ENCODE results near the gene ZFPL1.
"Not testable (repeated sequence)": the region's sequence is repeated elsewhere in the genome, so short reads cannot be mapped to it uniquely, and the experiment has no call there.

ZFPL1 gene

GRCh38 chr11:65112546-65113360 lies 28.7 kb downstream of the ZFPL1 start:
- DNase-seq (ENCODE audit: extremely low read depth in 1 of 2, low read depth in 1 of 2): peak in 1 of 2 donors; percentile 66

- no peak for DNase-seq (ENCODE audit: extremely low read depth in 1 of 2, low read depth in 1 of 2)
Observed at GRCh38 chr11:65113361-65113756, 29.3 kb downstream of the ZFPL1 start.

DNA sequence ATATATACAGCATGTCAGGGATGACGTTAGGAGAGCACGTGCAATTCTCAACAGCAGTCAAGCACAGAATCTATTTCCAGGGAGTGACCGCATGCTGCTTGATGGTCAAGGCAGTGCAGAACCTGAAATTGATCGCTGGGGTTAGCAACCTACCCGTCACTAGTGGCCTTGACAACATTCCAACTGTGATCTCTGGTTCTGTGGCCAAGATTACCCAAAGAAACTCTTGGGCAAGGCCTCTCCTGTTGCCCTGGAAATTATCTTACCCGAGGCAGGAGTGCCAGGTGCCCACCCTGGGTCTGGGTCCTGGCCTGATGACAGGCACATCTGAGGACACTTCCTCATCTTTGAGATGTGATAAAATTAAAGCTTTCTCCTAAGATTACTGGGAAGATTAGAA lies 29.8 kb downstream of the ZFPL1 start:
- no peak for DNase-seq (ENCODE audit: extremely low read depth in 1 of 2, low read depth in 1 of 2)

DNA sequence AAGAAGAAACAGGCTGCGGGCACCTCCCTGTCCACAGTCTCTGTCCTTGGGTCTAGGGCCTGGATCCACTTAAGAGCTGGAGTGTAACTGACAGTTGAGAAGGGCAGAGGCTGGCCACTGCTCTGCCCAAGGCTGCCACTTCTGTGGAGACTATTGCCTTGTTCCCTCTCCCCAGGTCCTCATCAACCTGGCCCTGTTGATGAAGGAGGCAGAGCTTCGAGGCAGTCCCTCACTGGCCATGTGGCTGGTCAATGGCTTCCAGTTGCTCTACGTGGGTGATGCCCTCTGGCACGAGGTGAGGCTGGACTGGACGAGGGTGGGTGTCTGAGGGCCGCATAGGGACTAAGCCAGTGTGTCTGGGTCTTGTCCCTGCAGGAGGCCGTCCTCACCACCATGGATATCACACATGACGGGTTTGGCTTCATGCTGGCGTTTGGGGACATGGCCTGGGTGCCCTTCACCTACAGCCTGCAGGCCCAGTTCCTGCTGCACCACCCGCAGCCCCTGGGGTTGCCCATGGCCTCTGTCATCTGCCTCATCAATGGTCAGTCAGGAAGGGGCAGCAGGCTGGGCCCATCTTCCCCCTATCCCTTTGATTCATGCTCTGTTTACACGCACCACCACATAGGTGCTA lies 30.6 kb downstream of the ZFPL1 start:
- DNase-seq (ENCODE audit: extremely low read depth in 1 of 2, low read depth in 1 of 2): no peak

DNA sequence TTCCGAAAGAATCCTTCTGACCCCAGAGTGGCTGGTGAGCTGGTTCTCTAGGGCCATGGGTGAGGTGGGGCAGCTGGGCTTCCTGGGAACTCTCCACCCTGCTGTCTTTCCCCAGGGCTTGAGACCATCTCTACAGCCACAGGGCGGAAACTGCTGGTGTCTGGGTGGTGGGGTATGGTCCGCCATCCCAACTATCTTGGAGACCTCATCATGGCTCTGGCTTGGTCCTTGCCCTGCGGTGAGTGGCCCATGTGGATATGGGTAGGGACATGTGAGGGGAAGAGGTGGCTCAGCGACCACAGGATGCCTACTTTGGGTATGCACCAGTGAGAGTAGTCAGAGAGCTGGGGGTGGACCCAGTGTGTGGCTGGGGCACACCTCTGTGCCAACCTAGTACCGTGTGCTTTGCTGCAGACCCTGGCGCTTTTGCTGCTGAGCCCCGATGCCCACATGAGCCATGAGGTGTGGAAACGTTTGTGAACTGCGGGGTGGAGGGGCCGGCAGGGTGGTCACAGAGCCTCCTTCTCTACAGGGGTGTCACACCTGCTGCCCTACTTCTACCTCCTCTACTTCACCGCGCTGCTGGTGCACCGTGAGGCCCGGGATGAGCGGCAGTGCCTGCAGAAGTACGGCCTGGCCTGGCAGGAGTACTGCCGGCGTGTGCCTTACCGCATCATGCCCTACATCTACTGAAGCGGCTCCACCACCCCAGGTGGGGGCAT lies 31.5 kb downstream of the ZFPL1 start:
- DNase-seq (ENCODE audit: extremely low read depth in 1 of 2, low read depth in 1 of 2): no peak

- DNase-seq (ENCODE audit: extremely low read depth in 1 of 2, low read depth in 1 of 2): no peak
Observed at GRCh38 chr11:65116370-65117205, 32.6 kb downstream of the ZFPL1 start.

- DNase-seq (ENCODE audit: extremely low read depth in 1 of 2, low read depth in 1 of 2): peak; percentile 99 to 100
Observed at GRCh38 chr11:65117206-65118096, 33.4 kb downstream of the ZFPL1 start, which contains the start of gene ZNHIT2. Gene ZNHIT2 (minus strand): TSS chr11:65117701. CDS start chr11:65117653, 48 bp downstream.

DNA sequence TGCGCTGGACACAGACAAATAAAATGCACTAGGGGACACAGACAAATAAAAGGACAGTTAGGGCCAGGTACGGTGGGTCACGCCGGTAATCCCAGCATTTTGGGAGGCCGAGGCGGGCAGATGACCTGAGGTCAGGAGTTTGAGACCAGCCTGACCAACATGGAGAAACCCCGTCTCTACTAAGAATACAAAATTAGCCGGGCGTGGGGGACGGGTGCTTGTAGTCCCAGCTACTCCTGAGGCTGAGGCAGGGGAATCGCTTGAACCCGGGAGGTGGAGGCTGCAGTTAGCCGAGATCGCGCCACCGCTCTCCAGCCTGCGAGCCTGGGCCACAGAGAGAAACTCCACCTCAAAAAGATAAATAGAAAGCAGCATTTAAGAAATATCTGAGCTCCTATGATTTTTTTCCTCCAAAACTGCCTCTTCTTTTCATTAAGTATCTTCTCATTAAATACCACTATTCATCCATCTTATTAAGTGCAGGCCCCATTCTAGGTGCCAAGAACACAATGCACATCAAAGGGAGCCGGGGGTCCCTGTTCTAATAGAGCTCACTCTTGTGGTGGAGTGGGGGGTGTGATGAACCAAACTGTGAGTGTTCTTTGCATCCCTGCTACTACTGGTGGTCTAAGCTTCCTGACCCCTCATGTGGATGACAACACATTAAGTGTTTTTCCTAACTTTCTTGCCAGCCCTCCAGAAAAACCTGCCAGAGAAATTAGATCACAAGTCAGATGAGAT lies 34.2 kb downstream of the ZFPL1 start:
- no peak for DNase-seq (ENCODE audit: extremely low read depth in 1 of 2, low read depth in 1 of 2)

DNA sequence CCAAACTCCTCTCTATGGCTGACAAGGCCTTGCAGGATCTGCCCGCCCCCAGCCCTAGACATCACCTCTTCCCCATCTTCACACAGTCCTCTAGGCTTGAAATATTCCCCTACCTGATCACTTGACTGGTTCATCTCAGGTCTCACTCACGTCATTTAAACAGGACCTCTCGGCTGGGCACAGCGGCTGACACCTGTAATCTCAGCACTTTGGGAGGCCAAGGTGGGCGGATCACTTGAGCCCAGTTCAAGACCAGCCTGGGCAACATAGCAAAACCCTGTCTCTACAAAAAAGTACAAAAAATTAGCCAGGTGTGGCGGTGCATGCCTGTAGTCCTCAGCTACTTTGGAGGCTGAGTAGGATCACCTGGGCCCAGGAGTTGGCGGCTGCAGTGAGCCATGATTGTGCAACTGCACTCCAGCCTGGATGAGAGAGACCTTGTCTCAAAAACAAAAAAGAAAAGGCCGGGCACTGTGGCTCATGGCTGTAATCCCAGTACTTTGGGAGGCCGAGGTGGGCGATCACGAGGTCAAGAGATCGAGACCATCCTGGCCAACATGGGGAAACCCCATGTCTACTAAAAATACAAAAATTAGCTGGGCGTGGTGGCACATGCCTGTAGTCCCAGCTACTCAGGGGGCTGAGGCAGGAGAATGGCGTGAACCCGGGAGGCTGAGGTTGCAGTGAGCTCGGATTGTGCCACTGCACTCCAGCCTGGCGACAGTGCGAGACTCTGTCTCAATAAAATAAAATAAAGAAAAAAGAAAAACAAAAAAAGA lies 35.1 kb downstream of the ZFPL1 start:
- DNase-seq (ENCODE audit: extremely low read depth in 1 of 2, low read depth in 1 of 2): not testable (repeated sequence)

DNA sequence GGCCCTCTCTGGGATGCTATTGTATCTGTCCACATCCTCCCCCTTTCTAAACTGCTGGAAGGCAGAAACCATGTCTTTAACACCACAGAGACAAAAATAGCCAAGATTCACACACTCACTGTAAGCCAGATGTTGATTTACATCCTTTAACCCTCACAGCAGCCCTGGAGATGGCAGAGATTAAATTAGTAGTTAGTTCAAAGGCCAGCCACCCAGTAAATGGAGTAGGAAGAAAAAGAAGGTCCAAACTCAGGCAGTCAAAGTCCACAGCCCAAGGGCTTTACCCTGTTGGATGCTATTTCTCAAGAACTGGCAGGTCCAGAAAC lies 35.6 kb downstream of the ZFPL1 start:
- DNase-seq (ENCODE audit: extremely low read depth in 1 of 2, low read depth in 1 of 2): no peak

DNA sequence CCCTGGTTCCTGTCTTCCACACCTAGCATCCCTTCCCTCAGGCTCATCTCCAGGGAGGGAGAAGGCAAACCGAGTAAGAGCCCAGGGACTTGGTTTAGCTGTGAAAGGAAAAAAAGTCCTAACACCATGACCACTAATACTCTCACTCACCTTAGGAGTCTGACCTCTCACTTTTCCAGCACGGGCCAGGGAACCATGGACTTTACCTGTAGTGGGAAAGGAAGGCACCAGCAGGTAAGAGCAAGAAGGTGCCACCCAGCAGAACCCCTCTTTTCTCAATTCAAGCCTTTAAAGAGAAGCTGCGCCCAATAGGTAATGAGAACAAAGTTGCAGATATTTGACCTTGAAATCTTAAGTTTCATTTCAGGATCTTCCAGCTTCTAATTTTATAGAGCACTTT lies 36.8 kb downstream of the ZFPL1 start:
- DNase-seq (ENCODE audit: extremely low read depth in 1 of 2, low read depth in 1 of 2): no peak

- DNase-seq (ENCODE audit: extremely low read depth in 1 of 2, low read depth in 1 of 2): no peak
Observed at GRCh38 chr11:65121447-65121864, 37.4 kb downstream of the ZFPL1 start.

- DNase-seq (ENCODE audit: extremely low read depth in 1 of 2, low read depth in 1 of 2): peak; percentile 95 to 97
Observed at GRCh38 chr11:65121865-65122696, 38.1 kb downstream of the ZFPL1 start, which contains the start of the genes FAU and MRPL49. Gene FAU (minus strand): TSS chr11:65122134. CDS start chr11:65121813, 321 bp downstream. Gene MRPL49 (plus strand): TSS chr11:65122321. CDS start chr11:65122347, 26 bp downstream.

DNA sequence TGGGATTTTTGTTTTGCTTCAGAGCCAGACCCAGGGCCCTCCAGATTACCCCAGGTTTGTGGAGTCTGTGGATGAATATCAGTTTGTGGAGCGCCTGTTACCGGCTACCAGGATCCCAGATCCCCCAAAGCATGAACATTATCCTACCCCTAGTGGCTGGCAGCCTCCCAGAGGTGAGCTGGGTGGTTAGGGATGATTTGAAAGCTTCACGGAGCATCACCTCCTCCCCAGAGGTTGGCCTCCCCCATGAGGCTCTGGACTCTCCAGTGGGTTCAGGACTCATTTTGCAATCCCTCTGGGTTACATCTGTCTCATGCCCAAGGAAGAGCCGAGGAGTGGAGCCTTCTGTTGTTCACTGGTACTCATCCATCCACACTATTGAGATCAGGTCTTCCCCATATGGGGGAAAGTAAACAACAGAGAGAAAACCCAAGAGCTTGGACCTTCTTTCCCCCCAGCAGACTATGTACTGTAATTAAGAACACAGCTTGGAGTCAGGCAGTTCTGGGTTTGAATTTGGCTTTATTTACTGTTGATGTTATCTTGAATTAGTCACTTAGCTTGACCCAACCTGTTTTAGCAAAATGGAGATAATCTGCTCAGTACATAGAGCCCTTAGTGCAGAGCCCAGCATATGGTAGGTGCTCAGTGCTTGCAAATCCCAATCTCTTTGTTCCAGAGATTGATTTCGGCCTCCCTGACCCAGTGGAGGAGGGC lies 40.6 kb downstream of the ZFPL1 start:
- DNase-seq (ENCODE audit: extremely low read depth in 1 of 2, low read depth in 1 of 2): no peak

DNA sequence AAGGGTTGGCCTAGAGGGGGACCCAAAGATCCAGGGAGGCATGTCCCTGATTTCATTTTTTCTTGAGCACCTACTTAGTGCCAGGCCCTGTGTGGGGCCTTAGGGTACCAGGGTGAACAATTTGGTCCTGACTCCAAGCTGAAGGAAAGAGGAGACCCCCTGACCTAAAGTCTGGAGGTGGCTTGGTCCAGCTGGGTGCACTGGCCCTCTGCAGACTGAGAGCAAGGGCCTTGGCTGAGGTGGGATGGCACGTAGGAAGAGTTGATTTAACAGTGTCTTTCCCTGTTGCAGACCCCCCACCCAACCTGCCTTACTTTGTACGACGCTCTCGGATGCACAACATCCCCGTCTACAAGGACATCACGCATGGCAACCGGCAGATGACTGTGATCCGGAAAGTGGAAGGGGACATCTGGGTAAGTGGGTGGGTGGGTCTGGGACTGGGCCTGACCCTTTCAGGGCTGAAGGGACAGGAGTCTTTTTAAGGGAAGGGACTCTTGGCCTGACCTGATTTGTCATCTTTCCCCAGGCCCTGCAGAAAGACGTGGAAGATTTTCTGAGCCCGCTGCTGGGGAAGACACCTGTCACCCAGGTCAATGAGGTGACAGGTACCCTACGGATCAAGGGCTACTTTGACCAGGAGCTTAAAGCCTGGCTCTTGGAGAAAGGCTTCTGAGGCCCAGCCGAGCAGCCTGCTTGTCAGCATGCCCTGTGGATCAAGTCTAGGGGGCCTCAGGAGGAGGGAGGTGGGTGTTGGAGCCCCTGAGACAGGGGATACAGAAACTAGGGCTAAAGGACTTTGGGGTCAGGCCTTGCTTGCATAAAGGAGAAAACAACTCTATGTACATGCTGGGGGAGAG lies 41.4 kb downstream of the ZFPL1 start:
- DNase-seq (ENCODE audit: extremely low read depth in 1 of 2, low read depth in 1 of 2): no peak
